ENCODE measurements around the gene NTRK3.

NTRK3 gene

DNA sequence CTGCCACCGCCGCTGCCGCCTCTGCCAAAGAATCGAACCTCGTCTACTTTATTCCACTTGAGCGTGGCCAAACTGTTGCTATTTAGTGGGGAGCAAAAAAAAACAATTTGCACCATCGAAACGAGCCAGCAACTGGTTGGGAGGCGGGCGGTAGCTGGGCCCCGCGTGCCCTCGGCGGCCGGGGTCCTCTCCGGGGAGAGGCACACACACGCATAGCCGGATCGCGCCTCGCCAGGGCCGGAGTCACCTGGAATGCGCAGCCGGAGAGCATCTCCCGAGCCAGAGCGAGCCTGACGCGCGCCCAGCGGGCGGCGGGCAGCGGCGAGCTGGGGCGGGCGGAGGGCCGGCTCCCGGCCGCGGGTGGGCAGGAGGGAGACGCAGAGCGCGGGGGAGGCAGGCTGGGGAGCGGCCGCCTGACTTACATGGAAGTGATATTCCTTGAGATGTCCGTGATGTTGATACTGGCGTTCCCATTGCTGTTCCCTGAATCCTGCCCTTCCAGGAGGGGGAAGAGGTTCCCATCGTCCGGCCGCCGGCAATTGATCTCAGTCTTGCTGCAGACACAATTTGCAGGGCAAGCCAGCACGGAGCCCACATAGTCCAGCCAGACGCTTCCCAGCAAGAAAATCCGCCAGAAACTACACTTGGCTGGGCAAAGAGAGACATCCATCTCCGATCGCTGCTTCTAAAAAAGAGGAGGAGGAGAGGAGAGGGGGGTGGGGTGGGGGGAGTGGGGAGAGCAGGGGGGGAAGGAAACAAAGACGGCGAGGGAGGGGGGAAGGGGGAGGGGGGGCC lies 858 bp downstream of the NTRK3 start:
- ATAC-seq, result peak; percentile 82
- no peak for TF ChIP-seq ISL1 (CRISPR knock-in tag; IDR thresholded peaks at IDR 0.05)
- TF ChIP-seq ZNF8 (CRISPR knock-in tag; IDR thresholded peaks at IDR 0.05), result no peak
- TF ChIP-seq BACH2 (CRISPR knock-in tag; IDR thresholded peaks at IDR 0.05; ENCODE audit: borderline replicate concordance), result no peak
- TF ChIP-seq ESRRG (CRISPR knock-in tag; IDR thresholded peaks at IDR 0.05), result no peak

DNA sequence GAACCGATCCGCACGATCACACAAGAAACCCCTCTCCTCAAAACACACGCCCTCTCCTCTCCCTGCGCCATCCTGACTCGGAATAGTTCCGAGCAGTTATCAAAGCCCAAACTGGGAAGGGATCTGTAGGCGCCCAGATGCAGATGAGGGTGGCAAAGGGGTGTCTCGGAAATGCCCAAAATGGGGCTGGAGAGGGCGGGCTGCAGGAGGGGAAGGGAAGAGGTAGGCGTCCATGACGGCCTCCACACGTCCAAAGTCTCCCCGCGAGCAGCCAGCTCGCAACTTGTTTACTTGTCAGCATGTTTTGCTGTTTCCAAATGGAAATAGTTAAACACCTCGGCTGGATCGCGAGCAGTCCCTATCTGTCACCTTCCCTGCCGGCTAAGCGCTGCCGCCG lies 1.5 kb downstream of the NTRK3 start:
- TF ChIP-seq ZC3H10 (CRISPR knock-in tag; IDR thresholded peaks at IDR 0.05) (no peak), PPARA (CRISPR knock-in tag; IDR thresholded peaks at IDR 0.05; ENCODE audit: borderline replicate concordance) (no peak), PATZ1 (CRISPR knock-in tag; IDR thresholded peaks at IDR 0.05; ENCODE audit: borderline replicate concordance) (no peak), RARB (CRISPR knock-in tag; IDR thresholded peaks at IDR 0.05) (no peak), CSRNP3 (CRISPR knock-in tag; IDR thresholded peaks at IDR 0.05) (no peak), ZFP30 (CRISPR knock-in tag; IDR thresholded peaks at IDR 0.05) (no peak), CSDC2 (CRISPR knock-in tag; IDR thresholded peaks at IDR 0.05) (no peak), OSR1 (CRISPR knock-in tag; IDR thresholded peaks at IDR 0.05) (no peak), TOX (CRISPR knock-in tag; IDR thresholded peaks at IDR 0.05; ENCODE audit: borderline replicate concordance) (no peak), ZNF565 (CRISPR knock-in tag; conservative IDR thresholded peaks at IDR 0.05; ENCODE audit: low read depth) (no peak), ZFP3 (CRISPR knock-in tag; IDR thresholded peaks at IDR 0.05) (no peak)
- TF ChIP-seq, protein P1, sequence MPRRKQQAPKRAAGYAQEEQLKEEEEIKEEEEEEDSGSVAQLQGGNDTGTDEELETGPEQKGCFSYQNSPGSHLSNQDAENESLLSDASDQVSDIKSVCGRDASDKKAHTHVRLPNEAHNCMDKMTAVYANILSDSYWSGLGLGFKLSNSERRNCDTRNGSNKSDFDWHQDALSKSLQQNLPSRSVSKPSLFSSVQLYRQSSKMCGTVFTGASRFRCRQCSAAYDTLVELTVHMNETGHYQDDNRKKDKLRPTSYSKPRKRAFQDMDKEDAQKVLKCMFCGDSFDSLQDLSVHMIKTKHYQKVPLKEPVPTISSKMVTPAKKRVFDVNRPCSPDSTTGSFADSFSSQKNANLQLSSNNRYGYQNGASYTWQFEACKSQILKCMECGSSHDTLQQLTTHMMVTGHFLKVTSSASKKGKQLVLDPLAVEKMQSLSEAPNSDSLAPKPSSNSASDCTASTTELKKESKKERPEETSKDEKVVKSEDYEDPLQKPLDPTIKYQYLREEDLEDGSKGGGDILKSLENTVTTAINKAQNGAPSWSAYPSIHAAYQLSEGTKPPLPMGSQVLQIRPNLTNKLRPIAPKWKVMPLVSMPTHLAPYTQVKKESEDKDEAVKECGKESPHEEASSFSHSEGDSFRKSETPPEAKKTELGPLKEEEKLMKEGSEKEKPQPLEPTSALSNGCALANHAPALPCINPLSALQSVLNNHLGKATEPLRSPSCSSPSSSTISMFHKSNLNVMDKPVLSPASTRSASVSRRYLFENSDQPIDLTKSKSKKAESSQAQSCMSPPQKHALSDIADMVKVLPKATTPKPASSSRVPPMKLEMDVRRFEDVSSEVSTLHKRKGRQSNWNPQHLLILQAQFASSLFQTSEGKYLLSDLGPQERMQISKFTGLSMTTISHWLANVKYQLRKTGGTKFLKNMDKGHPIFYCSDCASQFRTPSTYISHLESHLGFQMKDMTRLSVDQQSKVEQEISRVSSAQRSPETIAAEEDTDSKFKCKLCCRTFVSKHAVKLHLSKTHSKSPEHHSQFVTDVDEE (CRISPR knock-in tag; IDR thresholded peaks at IDR 0.05), result no peak
- TF ChIP-seq, protein P2, sequence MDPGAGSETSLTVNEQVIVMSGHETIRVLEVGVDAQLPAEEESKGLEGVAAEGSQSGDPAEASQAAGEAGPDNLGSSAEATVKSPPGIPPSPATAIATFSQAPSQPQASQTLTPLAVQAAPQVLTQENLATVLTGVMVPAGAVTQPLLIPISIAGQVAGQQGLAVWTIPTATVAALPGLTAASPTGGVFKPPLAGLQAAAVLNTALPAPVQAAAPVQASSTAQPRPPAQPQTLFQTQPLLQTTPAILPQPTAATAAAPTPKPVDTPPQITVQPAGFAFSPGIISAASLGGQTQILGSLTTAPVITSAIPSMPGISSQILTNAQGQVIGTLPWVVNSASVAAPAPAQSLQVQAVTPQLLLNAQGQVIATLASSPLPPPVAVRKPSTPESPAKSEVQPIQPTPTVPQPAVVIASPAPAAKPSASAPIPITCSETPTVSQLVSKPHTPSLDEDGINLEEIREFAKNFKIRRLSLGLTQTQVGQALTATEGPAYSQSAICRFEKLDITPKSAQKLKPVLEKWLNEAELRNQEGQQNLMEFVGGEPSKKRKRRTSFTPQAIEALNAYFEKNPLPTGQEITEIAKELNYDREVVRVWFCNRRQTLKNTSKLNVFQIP (CRISPR knock-in tag; IDR thresholded peaks at IDR 0.05; ENCODE audit: borderline replicate concordance, low read depth), result no peak
- no peak for ATAC-seq

DNA sequence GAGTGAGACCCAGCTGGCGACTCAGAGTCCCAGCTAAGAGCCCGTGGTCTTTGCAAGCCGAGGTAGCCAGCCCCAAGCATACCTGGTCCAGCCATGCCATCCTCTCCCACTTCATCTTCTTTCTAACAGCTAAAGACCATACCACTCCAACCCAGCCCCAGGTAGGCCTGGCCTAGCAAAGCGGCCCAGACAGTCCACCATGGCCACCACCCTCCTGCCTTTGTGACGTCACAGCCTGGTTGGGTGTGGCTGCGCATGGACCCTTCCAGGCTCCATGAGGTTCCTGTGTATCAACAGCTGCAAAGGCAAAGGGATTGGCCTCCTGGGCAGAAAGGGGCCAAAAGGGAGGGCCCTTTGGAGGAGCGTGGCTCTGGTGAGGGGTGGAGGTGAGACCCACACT lies 4.1 kb downstream of the NTRK3 start:
- TF ChIP-seq BACH2 (CRISPR knock-in tag; IDR thresholded peaks at IDR 0.05; ENCODE audit: borderline replicate concordance) (no peak), GLIS3 (CRISPR knock-in tag; IDR thresholded peaks at IDR 0.05) (no peak), CSDC2 (CRISPR knock-in tag; IDR thresholded peaks at IDR 0.05) (no peak), ESRRG (CRISPR knock-in tag; IDR thresholded peaks at IDR 0.05) (no peak), TOX (CRISPR knock-in tag; IDR thresholded peaks at IDR 0.05; ENCODE audit: borderline replicate concordance) (no peak), PATZ1 (CRISPR knock-in tag; IDR thresholded peaks at IDR 0.05; ENCODE audit: borderline replicate concordance) (no peak), PPARA (CRISPR knock-in tag; IDR thresholded peaks at IDR 0.05; ENCODE audit: borderline replicate concordance) (no peak), ZNF70 (CRISPR knock-in tag; IDR thresholded peaks at IDR 0.05) (no peak), ZNF8 (CRISPR knock-in tag; IDR thresholded peaks at IDR 0.05) (no peak), ZFP3 (CRISPR knock-in tag; IDR thresholded peaks at IDR 0.05) (no peak), ZC3H10 (CRISPR knock-in tag; IDR thresholded peaks at IDR 0.05) (no peak), RARB (CRISPR knock-in tag; IDR thresholded peaks at IDR 0.05) (no peak), SNAI2 (CRISPR knock-in tag; IDR thresholded peaks at IDR 0.05) (no peak), CSRNP3 (CRISPR knock-in tag; IDR thresholded peaks at IDR 0.05) (no peak)
- TF ChIP-seq, protein P3, sequence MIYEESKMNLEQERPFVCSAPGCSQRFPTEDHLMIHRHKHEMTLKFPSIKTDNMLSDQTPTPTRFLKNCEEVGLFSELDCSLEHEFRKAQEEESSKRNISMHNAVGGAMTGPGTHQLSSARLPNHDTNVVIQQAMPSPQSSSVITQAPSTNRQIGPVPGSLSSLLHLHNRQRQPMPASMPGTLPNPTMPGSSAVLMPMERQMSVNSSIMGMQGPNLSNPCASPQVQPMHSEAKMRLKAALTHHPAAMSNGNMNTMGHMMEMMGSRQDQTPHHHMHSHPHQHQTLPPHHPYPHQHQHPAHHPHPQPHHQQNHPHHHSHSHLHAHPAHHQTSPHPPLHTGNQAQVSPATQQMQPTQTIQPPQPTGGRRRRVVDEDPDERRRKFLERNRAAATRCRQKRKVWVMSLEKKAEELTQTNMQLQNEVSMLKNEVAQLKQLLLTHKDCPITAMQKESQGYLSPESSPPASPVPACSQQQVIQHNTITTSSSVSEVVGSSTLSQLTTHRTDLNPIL (CRISPR knock-in tag; IDR thresholded peaks at IDR 0.05; ENCODE audit: low read depth), result no peak
- TF ChIP-seq, protein P2 (CRISPR knock-in tag; IDR thresholded peaks at IDR 0.05; ENCODE audit: borderline replicate concordance, low read depth), result no peak
- no peak for ATAC-seq

Data from SK-N-SH treated with all-trans-retinoic acid at 6 μM for 48 hours (cell line).